ENCODE data around the gene CDH12. TPM values are rescaled to one million over a fixed set of nuclear protein-coding genes. Genes with fewer than 3 reads are reported as not detected.
"Not testable (repeated sequence)": the region's sequence is repeated elsewhere in the genome, so short reads cannot be mapped to it uniquely, and the experiment has no call there.

Gene CDH12
- polyA plus RNA-seq, 1 donor: 0.40 TPM

- DNase-seq: no peak
Measured at GRCh38 chr5:22258139-22258538, 595.0 kb downstream of the CDH12 start.

DNA sequence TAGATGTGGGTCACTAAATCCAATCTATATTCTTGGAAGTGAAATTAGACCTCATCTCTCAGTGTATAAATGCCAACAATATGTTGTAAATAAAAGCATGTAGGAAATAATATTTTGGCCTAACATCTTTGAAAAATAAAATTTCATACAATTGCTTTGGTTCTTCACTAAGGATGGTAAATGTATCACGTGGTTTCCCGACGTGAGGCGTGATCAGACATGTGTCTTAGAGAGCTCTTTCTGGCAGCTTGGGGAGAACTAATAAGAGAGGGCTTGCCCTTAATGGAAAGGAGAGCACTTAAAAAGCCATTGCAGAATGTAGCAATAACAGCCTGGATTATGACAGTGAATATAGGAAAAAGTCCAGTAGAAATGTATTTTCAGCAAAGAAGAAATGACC lies 602.6 kb downstream of the CDH12 start:
- DNase-seq: no peak

GRCh38 chr5:22249209-22249729 lies 603.9 kb downstream of the CDH12 start:
- DNase-seq: no peak

- DNase-seq: no peak
Measured at GRCh38 chr5:22245770-22246169, 607.4 kb downstream of the CDH12 start.

- no peak for DNase-seq
Measured at GRCh38 chr5:22242532-22242931, 610.6 kb downstream of the CDH12 start.

DNA sequence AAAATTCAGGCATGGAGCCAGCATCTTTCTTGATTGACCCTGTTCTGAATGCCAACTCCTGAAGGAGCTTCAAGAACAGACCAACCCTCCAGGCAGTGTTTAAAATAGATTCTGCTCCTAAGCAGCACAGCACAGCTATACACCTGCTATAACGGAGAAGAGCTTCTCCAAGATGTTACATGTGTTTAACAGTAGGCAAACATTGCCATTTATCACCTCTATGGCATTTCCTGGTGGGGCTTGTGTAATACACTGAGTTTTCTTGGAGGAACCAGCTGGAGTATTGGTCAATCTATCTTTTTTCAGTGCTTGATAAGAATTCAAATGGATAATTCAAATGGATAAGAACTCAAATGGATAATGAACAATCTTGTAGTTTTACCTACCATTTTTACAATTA lies 615.1 kb downstream of the CDH12 start:
- no peak for DNase-seq

GRCh38 chr5:22226423-22226822 lies 626.7 kb downstream of the CDH12 start:
- no peak for DNase-seq

DNA sequence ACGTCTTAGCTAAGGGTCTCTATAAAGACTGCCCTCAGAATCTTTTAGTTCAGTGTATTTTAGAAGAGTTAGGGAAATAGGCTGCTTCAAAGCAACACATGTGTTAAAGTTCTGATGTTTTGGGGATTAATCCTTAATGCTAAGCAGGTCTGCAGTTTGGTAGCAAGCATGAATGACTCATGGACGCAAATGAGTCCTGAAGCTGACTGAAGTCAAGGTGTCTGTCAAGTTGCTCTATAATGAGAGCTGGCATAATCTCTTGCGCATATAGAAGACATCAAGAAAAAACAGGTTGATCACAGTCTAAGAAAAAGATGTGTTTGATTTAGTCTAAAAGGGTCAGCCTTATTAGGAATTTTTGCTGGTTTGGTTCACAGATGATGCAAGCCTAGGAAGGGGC lies 630.1 kb downstream of the CDH12 start:
- no peak for DNase-seq

GRCh38 chr5:22213703-22214495 lies 639.2 kb downstream of the CDH12 start:
- DNase-seq: not testable (repeated sequence)

- DNase-seq: not testable (repeated sequence)
Measured at GRCh38 chr5:22212254-22212991, 640.7 kb downstream of the CDH12 start.

DNA sequence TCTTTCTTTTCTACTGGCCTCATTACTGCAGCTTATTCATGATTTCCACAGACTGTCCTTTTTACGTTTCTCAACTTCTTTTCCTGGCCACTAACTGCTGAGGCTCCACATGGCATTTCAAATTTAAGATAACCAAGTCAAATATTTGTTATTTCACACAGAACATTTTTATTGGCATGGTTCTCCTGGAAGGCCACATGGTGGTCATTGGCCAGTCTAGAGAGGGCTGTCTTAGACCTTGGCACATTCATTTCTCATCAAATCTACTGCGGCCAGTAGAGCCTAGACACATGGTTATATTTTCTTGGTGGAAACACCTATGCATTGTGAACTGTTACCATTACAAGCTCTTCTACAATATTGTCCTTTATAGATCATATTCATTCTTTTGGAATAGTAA lies 644.7 kb downstream of the CDH12 start:
- not testable (repeated sequence) for DNase-seq

- DNase-seq: not testable (repeated sequence)
Measured at GRCh38 chr5:22188651-22189050, 664.5 kb downstream of the CDH12 start.

DNA sequence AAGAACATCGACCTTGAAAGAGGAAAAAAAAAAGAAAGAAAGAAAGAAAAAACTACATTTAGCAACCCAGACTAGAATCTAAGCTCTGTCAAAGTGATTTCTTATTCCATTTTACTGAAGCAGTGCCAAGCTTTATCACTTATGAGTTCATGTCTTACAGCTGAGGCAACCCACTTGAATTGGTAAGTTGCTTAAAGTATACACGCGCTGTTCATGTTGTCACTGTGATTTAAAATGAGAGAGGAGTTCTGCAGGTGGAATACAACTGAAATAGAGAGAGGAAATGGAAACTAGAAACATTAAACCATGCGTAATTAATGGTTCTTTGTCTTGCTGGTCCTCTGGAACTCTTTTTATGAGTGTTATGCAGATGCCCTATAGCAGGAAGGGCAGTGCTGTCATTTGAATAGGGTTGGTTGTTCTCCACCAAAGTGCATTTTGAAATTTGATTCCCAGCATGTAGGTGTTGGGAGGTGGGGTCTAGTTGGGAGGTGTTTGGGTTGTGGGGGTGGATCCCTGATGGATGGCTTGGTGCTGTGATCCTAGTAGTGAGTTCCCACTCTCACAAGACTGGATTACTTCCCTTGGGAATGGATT lies 665.4 kb downstream of the CDH12 start:
- not testable (repeated sequence) for DNase-seq

- DNase-seq: not testable (repeated sequence)
Measured at GRCh38 chr5:22169226-22169625, 683.9 kb downstream of the CDH12 start.

DNA sequence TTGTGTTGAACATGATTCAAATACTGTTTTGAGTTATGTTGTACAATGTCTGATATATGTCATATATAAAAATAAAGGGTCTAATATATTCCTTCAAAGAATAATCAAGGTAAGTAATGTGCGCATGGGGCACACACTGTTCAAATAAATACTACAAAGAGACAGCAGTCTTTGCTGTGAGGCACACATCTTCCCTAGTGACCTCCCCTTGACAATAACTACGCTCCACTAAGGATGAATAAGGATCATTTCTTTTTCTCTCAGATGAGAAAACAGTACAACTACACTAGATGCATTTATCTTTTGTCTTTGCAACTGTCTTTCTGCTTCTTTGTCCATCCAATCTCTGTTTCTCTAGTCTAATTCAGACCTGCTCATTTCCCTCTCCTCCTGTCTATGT lies 684.4 kb downstream of the CDH12 start:
- not testable (repeated sequence) for DNase-seq

GRCh38 chr5:22165931-22166330 lies 687.2 kb downstream of the CDH12 start:
- not testable (repeated sequence) for DNase-seq

DNA sequence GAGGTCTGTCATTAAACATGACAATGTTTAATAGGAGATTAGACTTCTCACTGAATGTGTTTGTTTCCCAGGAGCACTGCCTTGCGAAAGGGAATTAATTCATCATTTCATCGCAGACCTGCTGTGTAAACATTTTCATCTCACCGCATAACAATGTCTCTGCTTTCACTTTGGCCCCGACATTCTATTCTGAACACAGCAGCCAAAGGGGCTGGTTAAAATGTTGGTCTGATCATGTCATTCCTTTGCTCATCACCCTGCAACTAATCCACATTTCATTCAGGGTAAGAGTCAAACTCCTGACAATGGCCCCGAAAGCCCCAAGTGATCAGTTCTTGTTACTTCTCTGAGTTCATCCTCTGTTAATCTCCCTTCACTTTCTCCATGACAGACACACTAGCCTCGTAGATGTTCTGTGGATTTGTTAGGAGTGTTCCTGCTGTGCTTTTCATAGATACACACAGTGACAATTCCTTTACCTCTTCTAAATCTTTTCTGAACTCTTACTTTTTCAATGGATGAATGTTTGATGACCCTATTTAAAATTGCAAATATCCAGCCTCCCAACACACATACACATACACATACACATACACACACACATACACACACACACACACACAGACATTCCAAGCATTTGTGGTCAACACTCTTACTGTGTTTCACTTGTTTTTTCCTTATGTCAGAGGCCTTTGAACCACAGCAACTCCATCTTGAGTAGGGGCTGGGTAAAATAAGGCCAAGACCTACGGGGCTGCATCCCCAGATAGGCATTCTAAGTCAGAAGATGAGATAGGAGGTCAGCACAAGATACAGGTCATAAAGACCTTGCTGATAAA lies 688.0 kb downstream of the CDH12 start:
- DNase-seq: not testable (repeated sequence)

DNA sequence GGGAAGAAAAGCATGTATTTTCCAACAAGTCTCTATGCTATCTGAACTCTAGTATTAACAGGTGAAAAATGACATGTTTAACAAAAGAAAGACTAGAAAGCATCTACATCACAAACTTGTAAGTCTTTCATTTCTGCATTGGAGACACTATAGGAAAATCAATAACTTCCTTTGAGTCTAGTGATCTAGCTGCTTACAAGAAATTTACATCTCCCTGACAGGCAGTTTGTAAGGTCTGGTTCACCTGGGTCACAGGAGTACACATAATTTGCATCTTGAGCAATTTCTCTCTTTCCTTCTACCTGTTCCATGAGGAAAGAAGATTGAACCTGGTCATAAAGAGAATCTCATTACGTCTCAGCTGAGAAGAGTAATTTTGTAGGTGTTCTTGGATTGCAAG lies 696.2 kb downstream of the CDH12 start:
- DNase-seq: not testable (repeated sequence)

DNA sequence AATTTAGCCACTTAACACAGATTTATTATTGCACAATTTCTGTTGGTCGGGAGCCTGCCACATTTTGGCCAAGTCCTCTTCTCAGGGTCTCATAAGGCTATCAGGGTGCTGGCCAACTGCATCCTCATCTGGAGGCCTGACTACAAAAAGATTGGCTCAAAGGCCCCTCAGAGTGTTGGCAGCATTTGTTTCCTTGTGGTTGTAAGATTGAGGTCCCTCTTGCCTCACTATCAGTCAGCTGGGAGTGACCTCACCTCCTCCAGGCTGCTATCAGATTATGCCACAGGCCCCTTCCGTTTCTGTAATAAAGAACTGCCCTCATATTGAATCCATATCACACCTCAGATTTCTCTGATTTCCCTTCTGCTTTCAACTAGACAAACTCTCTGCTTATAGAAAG lies 698.4 kb downstream of the CDH12 start:
- not testable (repeated sequence) for DNase-seq

GRCh38 chr5:22151801-22152200 lies 701.3 kb downstream of the CDH12 start:
- DNase-seq: not testable (repeated sequence)

DNA sequence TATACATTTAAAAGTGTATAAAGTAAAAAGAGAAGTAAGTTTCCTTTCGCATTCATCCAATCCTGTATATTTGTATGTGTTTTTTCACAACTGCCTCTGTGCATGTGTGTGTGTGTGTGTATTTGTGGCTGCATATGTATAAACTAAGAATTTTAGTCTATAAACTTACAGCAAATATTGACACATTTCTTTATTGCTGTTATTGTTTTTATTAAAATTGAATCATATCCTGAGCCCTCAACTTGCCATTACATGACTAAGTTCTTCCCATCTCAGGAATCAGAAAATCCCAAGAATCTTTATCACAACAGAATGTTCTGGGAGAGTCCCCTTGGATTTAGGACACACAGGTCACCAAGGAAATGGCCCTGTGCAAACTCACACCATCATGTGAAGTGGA lies 712.7 kb downstream of the CDH12 start:
- DNase-seq: not testable (repeated sequence)

GRCh38 chr5:22139662-22140300 lies 713.4 kb downstream of the CDH12 start:
- DNase-seq: not testable (repeated sequence)
